ENCODE measurements around the gene SYT15B.
"Not testable (repeated sequence)": the region's sequence is repeated elsewhere in the genome, so short reads cannot be mapped to it uniquely, and the experiment has no call there.

DNA sequence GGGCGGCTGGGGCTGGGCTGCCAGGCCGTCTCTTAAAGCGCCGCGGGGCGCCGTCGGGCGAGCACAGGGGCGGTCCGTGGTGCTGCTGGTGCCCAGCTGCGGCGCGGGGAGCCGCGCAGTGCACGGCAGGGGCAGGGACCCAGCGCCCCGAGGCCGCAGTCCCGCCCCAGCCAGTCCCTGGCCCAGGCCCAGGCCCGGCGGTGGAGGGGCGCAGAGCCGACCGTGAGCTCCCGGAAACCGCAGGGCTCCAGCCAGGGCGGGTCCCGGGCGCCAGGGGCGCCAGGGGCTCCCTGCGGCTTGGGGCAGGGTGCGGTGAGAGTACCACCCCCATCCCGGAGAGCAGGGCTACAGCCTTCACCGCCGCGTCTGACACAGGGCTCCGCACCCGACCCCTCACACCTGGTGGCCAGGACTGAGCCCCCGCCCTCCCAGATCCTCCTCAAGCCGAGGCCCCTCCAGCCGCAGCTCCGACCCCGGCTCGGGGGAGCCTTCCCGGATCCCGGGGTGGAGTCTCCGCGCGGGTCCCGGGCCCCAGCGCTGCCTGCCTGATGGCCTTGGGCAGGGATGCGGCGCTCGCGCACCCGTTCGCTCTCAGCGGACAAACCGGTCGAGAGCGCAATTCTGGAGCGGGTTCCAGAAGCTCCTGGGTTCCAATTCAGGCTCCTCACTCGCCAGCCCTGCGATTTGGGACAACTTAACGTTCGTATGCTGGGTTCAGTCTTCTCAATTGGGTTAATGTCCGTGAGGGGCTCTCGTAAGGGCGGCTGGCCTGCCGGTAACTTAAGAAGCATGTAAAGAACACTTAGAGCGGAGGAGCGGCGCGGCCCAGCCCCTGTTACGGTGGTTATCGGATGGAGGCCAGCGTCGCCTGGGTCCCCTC lies 478 bp downstream of the SYT15B start:
- not testable (repeated sequence) for TF ChIP-seq POLR2A (IDR thresholded peaks at IDR 0.05)
- TF ChIP-seq, protein P1, sequence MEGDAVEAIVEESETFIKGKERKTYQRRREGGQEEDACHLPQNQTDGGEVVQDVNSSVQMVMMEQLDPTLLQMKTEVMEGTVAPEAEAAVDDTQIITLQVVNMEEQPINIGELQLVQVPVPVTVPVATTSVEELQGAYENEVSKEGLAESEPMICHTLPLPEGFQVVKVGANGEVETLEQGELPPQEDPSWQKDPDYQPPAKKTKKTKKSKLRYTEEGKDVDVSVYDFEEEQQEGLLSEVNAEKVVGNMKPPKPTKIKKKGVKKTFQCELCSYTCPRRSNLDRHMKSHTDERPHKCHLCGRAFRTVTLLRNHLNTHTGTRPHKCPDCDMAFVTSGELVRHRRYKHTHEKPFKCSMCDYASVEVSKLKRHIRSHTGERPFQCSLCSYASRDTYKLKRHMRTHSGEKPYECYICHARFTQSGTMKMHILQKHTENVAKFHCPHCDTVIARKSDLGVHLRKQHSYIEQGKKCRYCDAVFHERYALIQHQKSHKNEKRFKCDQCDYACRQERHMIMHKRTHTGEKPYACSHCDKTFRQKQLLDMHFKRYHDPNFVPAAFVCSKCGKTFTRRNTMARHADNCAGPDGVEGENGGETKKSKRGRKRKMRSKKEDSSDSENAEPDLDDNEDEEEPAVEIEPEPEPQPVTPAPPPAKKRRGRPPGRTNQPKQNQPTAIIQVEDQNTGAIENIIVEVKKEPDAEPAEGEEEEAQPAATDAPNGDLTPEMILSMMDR (IDR thresholded peaks at IDR 0.05): not testable (repeated sequence)
